Vein endothelial cell (primary cell): Measurements from ENCODE around the gene GRP. TPM values are rescaled to one million over a fixed set of nuclear protein-coding genes. Genes with fewer than 3 reads are reported as not detected.

ENCODE experiments used
- total RNA-seq: library from RNA; depleted of rRNA; stranded (reverse); fragments of >200 nt; gene quantifications from 2 replicates; pipeline ENCODE4 v1.2.3, GENCODE V29; 2012

GRP gene
- not detected in 2 replicates for total RNA-seq

GRCh38 chr18:59219672-59220163 is at the start of gene GRP:
TSS of gene GRP (plus strand) at chr18:59220158. CDS start at chr18:59220266, 108 bp downstream.

GRCh38 chr18:59272891-59273758 is 53.2 kb downstream of the GRP start, which contains the start of gene RAX:
TSS of gene RAX (minus strand) at chr18:59273454. CDS start at chr18:59273206, 248 bp downstream.

Other genes with a start within 250 kb of the GRP start
- 15.6 and 21.6 TPM in 2 replicates for gene SEC11C, start 80.3 kb upstream of the GRP start, total RNA-seq
- gene RAX, start 53.3 kb downstream of the GRP start, total RNA-seq: not detected in 2 replicates
- gene CPLX4, start 98.5 kb downstream of the GRP start, total RNA-seq: not detected in 2 replicates
- 142 and 185 TPM in 2 replicates for gene LMAN1, start 139.1 kb downstream of the GRP start, total RNA-seq